CD4-positive, alpha-beta T cell treated with Interleukin-21 for 1 hour (primary cell): Measurements from ENCODE around the gene OR2S2.
A peak's percentile ranks its signal among the peaks of the same experiment; 100 is the strongest.
"Not testable (repeated sequence)": the region's sequence is repeated elsewhere in the genome, so short reads cannot be mapped to it uniquely, and the experiment has no call there.

Source experiments
- DNase-seq: peaks from one replicate; pipeline ENCODE4 v3.0.0-alpha.2; 2020

The OR2S2 gene

GRCh38 chr9:35930989-35931388, 27.0 kb downstream of the OR2S2 start:
- no peak for DNase-seq

DNA sequence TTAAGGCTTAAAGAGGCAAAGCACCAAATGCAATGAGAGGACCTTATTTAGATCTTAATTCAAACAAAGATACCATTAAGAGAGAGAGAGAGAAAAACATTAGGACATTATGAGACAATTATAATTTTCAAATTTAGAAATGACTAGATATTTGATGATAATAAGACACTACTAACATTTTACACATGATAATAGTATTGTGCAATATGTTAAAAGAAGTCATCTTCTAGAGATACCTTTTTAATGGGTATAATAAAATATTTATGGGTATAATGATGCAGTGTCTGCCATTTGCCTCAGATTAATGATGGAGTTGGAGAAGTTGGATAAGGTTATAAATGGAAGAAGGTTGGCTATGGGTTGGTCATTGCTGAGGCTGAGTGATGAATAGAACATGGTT, 27.4 kb downstream of the OR2S2 start:
- DNase-seq = no peak

- no peak for DNase-seq
Measured at GRCh38 chr9:35929453-35929718, 28.6 kb downstream of the OR2S2 start.

DNA sequence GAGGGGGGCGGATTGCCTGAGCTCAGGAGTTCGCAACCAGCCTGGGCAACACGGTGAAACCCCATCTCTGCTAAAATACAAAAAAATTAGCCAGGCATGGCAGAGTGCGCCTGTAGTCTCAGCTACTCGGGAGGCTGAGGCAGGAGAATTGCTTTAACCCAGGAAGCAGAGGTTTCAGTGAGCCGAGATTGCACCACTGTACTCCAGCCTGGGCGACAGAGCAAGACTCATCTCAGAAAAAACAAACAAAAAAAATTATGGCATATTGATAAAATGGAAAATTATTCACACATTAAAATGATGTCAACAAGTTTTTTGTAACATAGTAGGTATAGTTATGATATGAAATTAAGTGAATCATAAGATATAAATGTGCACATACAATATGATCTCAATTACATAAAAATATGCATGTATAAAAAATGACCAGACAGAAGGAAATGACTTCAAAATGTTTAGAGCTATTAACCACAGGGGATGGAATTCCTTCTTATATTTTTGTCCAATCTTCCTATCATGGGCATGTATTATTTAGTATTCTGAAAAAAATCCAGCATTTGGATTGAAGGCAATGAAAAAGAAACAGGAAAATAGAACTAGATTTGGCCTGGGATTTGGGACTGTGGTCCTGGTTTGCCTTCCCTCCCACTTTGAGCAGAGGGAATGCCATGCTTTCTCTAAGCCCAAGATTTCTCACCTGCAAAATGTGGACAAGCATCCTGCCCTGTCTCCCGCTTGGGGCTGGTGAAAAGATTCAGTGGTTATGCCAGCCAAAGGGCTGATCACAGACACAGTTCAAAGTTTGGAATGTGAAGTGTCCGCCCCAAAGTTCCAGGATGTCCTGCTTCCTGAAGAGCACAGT, 29.1 kb downstream of the OR2S2 start:
- no peak for DNase-seq

- no peak for DNase-seq
Measured at GRCh38 chr9:35923927-35924763, 33.8 kb downstream of the OR2S2 start.

DNA sequence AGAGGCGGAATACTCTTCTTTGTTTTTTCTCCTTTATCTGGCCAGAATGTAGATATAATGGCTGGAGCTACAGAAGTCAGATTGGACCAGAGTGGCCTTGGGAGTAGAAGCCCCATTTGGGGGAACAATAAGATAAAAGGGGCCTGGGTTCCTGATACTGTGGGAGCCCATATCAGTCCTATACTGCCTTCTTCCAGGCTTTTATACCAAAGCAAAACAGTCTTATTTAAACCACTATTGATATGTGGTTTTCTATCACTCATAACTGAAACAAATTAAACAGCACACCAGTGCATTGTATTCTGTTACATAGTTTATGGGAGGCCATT, 34.4 kb downstream of the OR2S2 start:
- DNase-seq = no peak

GRCh38 chr9:35920051-35920620, 37.8 kb downstream of the OR2S2 start:
- no peak for DNase-seq

- DNase-seq = no peak
Measured at GRCh38 chr9:35919212-35920008, 38.5 kb downstream of the OR2S2 start.

GRCh38 chr9:35918780-35919179, 39.2 kb downstream of the OR2S2 start:
- no peak for DNase-seq

DNA sequence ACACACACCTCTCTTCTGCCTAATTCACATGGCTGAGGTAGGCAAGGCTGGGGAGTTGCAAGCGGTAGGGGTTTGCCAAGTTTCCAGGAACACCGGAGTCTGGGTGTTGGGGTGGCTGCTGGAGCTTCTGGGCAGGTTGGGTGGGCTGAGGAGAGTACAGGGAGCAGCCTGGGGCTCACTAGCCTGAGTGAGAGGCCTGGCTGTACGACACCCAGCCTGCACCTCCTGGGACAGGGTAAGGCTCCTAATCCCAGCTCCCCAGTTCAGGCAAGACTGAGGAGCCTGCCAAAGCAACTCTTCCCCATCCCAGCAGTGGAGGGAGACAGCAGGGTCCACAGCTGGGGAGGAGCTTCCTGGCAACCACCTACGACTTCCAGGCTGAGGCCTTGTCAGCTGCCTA, 40.7 kb downstream of the OR2S2 start:
- DNase-seq = no peak

GRCh38 chr9:35915681-35916294, 42.2 kb downstream of the OR2S2 start:
- no peak for DNase-seq

DNA sequence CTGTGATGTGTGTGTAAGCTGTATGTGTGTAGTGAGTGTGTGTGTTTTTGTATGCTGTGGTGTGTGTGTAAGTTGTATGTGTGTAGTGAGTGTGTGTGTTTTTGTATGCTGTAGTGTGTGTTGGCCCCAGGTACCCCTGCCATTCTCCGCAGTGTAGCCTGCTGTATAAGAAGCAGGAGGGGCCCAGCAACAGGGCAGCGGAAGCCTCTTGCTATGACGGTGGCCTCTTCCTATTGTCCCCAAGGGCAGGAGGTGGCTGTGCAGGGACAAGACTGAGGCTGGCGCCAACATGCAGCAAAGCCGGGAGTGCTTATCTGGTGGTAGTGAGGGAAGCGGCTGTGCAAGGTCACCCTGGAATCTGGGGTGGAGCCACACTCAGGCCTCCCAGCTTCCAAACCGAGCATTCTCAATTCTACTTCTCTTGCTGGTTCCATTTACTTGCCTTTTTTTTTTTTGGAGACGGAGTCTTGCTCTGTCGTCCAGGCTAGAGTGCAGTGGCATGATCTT, 43.6 kb downstream of the OR2S2 start:
- DNase-seq = peak; percentile 35

DNA sequence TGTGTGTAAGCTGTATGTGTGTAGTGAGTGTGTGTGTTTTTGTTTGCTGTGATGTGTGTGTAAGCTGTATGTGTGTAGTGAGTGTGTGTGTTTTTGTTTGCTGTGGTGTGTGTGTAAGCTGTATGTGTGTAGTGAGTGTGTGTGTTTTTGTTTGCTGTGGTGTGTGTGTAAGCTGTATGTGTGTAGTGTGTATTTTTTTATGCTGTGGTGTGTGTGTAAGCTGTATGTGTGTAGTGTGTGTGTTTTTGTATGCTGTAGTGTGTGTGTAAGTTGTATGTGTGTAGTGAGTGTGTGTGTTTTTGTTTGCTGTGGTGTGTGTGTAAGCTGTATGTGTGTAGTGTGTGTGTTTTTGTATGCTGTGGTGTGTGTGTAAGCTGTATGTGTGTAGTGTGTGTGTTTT, 44.5 kb downstream of the OR2S2 start:
- DNase-seq = not testable (repeated sequence)

DNA sequence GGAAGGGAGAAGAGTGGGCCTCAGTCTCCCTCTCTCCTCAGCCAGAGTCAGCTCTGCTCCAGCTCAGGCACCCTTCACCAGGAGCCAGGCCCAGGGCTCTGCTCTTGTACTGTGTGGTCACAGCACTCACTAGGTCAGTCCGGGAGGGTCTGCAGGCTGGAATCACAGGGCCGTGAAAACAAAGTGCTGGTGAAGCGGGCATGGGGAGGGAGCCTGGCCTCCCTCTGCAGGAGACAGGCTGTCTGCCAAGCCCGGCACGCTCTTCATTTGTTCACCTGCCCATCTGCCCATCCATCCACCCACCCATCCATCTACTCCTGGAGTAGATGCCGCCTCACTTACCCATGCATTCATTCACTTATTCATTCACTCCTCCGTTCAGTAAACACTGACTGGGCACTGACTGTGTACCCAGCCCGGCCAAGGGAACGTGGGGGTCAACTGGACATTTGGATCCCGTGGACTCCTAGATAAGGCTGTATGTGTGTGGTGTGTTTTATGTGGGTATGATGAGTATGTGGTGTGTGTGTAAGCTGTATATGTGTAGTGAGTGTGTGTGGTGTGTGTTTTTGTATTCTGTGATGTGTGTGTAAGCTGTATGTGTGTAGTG, 45.1 kb downstream of the OR2S2 start:
- DNase-seq = no peak

DNA sequence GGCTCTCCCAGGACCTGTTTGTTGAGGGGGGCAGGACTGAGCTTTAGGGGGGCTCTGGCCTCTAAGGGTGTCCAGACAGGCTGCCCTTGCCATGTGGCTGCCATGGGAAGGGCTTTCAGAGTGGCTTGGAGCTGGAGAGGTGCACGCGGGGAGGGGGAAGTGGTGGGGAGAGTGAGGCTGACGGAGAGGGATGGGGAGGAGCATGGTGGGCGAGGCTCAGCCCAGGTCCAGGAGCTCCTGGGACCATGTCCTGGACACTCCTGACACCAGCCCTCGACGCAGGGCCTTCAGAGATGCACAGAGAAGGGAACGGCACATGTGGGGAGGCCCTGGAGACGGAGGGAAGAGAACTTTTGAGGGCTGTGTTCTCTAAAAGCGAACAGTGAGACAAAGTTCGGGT, 46.3 kb downstream of the OR2S2 start:
- DNase-seq = no peak

DNA sequence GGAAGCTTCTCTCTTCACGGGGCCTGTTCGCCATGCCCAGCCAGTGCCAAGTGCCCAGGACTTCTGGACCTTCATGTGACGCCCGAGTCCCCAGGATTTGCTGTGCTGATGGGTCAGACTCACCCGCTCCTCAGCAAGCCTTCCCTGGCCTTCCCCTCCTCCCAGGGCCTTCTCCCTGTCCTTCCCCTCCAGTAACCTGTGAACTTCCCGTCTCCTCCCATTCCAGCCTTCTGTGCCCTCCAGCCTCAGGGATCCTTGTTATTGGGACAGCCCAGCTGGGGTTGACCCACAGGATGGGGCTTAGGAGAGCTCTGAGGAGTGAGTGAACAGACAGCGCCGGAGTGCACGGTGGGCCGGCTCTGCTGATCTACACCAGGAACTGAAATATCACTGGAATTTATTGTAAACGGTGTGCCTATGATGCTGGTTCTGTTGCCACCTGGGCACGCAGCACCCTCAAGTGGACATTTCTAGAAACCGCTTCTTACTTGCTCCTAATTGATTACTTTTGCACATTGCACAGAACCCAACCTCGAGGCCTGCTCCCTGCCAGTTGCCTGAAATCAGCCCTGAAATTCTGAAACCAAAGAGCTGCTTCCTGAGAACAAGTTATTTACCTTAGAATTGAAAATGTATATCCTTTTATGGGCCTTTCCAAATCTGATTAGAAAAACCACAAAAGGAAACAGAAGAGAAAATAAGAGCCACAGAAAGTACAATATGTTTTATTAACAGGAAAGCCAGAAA, 47.2 kb downstream of the OR2S2 start:
- DNase-seq = peak; percentile 67

GRCh38 chr9:35909687-35910612, 48.0 kb downstream of the OR2S2 start:
- DNase-seq = no peak

DNA sequence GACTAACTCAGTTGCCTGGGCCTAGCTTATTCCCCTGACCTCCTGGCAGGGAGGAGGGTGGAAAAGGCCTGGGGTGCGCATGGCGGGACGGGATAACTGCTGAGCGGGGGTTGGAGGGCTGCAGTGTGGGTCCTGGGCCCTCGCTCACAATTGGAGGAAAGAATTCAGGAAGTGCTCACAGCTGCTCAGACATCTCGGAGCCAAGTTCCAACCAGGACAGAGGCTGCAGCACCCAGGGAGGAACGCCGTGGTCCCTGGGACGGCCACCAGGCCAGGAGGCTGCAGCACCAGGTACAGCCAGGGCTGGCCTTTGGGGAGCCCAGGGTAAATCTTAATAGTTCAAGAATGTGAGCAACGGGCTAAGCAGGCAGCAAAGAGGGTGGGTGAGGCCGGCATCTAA, 48.7 kb downstream of the OR2S2 start, which contains the start of gene SPAAR:
TSS of gene SPAAR (plus strand) at position 217 of the 400 bp plus-strand sequence. CDS start 974 bp downstream, outside the sequence.
- no peak for DNase-seq

DNA sequence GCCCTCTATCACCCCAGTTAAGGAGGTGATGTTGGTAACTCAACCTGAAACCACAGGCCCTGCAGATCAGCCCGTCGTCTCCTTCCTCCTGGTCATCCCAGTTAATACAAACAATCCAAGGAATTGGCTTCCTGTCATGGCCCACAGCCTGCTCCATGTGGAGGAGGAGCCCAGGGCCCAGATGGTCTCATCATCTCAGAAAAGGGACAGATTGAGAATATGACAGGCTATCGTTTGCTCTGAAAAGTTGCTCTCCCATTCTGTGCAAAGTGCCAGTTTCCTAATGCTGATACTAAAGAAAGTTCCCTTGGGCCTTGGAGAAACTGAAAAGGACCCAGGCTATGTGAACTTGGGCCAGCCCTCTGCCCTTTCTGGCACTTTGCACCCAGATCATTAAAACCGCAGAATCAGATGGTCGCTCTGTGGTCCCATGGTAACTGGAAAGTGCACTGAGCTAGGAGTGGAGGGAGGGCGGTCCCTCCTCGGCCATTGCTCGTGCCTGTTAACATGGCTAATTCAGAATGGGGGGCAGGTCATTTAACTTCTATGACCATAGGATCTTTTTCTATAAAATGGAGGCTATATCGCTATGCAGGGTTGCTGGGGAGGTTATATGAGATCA, 49.3 kb downstream of the OR2S2 start:
- no peak for DNase-seq
